RKO (cell line): ENCODE results near the gene GLIS1.

ENCODE experiments used
- DNase-seq: peaks from one replicate; pipeline ENCODE4 v3.0.0-alpha.2; 2016; ENCODE audit warnings: low spot score

Gene GLIS1

DNA sequence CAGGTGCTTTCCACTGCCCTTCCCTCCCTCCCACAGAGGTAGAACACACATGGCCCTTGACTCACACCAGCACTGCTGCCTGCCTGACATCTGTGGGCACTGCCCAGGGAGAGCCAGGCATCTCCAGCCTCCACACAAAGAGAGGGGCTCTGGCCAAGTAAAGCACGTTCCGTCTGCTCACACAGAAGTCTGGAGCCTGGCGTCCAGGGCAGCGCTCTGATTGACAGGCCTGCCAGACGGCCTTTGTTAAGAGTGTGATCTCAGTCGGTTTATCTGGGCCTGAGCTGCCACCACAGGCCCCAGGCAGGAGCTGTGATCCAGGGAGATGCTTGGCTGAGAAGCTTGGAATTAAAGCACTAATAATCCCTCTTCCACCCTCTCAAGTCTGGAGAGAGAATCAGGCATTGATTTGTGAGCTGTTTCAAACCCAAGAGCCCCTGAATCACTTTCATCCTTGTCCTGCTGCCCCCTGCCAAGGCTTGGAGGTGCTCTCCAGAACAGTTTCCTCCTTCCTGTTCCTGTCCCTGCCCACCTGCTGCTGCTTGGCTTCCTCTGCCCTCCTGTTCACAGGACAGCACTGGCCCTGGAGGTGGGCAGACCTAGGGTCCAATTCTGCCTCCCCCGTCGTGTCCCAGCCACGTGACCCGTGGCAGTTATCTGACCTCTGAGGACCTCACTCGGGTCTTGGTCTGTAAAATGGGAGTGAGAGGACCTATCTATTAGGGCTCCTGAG, 276.0 kb downstream of the GLIS1 start:
- no peak for DNase-seq

DNA sequence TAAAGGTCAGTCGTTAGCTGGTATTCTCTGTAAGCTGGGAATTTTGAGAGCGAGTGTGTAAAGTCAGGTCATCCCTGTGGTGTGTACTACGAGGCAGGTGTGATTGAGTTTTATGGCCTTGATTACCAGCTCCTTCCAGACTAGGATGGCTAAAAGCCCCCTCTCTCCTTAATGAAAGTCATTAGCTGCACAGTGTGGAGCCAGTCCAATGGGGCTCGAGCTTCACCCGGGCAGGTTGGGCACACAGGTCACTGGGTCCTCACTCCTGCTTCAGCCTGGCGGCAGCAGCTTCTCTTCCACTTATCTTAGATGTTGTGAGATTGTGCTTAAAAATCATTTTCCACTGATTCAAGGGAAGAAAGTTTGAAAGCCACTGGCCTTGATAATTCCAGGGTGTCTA, 276.8 kb downstream of the GLIS1 start:
- no peak for DNase-seq

DNA sequence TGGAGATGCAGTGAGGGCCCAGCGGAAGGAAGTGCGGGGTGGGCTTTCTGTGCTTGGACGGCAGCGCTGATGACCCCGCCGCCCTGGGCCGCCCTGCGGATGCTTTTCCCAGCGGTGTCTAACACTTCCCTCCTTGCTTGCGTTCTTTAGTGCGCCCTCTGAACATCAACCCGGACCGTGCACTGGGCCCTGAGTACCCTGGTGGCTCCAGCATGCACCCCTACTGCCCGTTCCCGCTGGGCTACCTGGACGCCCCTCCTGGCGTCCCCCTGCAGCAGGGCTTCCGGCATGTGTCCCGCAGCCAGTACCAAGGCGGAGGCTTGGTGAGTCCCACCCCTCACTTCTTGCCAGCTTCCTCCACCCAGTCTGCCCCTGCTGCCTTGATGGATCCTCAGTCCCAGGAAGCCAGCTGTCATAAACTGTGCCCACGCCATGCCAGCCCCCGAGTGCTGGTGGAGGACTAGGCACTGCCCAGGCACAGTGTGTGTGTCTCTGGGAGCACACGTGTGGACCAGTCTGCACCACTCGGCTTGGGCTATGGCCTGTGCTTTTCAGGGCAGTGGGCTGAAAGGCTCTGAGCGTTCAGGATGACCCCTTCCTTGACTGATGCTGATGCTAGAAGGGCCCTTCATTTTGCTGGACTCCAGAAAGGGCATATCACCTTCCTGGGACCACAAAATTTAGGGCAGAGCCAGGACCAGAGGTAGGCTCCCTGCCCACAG, 277.5 kb downstream of the GLIS1 start:
- no peak for DNase-seq

DNA sequence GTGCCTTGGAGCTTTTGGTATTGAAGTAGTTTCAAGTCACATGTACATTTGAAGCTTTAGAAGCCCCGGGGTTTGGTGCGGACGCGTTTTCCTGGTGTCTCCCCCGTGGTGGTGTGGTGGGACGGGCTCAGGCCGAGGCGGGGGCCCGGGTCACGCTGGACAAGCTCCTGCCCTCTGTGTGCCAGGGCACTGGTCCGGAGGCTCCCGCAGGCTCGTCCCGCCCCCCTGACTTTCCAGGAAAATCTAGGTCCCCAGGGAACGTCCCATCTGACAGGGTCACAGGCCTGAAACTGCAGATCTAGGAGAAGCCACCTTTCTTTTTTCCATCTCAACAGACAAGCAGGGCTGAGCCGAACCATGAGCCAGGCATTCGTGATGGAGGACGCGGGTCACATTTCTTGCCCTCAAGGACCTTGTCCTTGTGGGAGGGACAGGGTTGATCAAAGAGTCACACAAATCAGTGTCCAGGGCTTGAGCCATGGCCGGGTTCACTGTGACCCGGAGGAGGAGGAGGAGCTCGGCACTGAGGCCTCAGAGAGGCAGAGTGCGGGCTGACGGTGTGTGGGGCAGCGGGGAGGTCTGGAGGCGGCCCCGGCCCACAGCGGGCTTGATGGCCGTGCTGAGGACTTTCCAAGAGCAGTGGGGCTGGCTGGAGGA, 278.2 kb downstream of the GLIS1 start:
- no peak for DNase-seq

DNA sequence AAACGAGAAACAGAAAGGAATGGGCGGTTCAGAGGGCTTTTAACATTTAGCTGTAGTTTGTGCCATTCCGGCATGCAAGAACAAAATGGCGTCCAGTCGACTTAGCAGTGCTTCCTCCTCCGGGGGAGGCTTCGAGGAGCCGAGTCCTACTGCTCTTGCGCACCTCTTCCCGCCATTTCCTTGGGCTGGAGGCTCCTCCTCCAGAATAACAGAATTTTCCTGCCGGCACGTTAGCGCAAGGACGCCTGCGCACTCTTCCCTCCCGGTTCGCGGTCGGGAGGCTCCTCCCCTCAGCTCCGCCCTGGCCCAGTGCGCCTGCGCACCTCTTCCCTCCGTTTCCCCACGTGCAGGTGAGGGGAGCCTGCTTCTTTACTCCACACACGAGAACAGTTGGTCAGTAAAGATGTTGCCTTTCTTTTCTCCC, 278.7 kb downstream of the GLIS1 start:
- no peak for DNase-seq

DNA sequence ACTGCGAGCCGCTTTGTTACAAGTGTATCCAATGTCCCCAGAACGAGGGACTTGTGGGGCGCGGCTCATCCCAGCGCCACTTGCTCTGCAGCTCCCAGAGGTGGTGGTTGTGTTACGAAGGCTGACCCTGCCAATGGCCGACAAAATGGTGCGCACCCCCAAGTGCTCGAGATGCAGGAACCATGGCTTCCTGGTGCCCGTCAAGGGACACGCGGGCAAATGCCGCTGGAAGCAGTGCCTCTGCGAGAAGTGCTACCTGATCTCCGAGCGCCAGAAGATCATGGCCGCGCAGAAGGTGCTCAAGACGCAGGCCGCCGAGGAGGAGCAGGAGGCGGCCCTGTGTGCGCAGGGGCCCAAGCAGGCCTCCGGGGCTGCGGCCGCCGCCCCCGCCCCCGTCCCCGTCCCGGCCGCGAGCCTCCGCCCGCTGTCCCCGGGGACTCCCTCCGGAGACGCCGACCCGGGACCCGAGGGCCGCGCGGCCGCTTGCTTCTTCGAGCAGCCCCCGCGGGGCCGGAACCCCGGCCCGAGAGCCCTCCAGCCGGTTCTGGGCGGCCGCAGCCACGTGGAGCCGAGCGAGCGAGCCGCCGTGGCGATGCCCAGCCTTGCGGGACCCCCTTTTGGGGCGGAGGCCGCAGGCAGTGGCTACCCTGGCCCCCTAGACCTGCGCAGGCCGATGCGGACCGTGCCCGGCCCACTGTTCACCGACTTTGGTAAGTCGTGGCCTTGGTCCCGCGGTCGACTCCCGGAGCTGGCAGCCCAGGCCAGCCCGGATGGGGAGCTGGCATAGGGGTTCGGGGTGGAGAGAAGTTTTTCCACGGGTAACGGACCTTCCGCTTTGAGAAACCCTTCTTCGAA, 279.4 kb downstream of the GLIS1 start, which contains the start of gene DMRTB1:
Gene DMRTB1 (plus strand): TSS at position 79 of the 855 bp plus-strand sequence. CDS start 55 bp downstream, at position 134.
- no peak for DNase-seq

DNA sequence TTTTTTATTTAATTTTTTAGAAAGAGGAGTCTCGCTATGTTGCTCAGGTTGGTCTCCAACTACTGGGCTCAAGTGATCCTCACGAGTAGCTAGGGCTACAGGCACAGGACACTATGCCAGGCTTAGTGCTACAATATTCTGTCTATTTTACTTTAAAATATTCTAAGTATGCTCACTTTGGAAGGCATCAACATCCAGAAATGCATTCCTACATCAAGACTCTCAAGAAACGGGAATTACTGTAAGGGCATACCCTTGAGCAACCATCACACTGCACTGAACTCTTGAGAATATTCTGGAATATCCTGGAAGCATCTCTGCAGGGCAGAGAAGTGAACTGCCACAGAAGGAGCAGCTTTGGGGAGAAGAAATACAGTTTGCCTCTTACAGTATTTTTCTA, 280.3 kb downstream of the GLIS1 start:
- DNase-seq = no peak
